Vagina (tissue), 2 donors: ENCODE data around the gene TNS4. TPM values are rescaled to one million over a fixed set of nuclear protein-coding genes. Genes with fewer than 3 reads are reported as not detected.

Source experiments
- DNase-seq, 2 donors: peaks; one replicate each; pipeline ENCODE4 v3.0.0-alpha.2; 2017; ENCODE audit errors: extremely low spot score in 2 of 2
- H3K27ac ChIP-seq: fragments of 200-600 bp; sonication (generic); one replicate; pipeline ENCODE4 v1.5.1; 2019
- H3K27me3 ChIP-seq: fragments of 200-600 bp; sonication (generic); one replicate; pipeline ENCODE4 v1.5.1; 2019
- H3K36me3 ChIP-seq, 2 donors: fragments of 200-600 bp; sonication (generic); one replicate each; pipeline ENCODE4 v1.5.1; 2017 to 2019
- H3K4me1 ChIP-seq: fragments of 200-600 bp; sonication (generic); one replicate; pipeline ENCODE4 v1.5.1; 2019
- H3K4me3 ChIP-seq, 2 donors: fragments of 200-600 bp; sonication (generic); 1 replicate in 1 of 2; 2 replicates in 1 of 2; pipeline ENCODE4 v1.5.1; 2016 to 2019
- H3K9me3 ChIP-seq: fragments of 200-600 bp; sonication (generic); one replicate; pipeline ENCODE4 v1.5.1; 2019
- POLR2A ChIP-seq, 2 donors: fragments of 450-650 bp; IDR thresholded peaks; one replicate each; pipeline ENCODE4 v1.6.1; 2017; ENCODE audit warnings: antibody characterized with exemption in 2 of 2, mild to moderate bottlenecking in 2 of 2, moderate library complexity in 2 of 2
- POLR2AphosphoS5 ChIP-seq, 2 donors: sonication (generic); formaldehyde crosslinking; IDR thresholded peaks; one replicate each; pipeline ENCODE4 v1.9.0; 2017; ENCODE audit warnings: antibody characterized with exemption in 2 of 2, mild to moderate bottlenecking in 2 of 2, low read depth in 1 of 2; ENCODE audit not compliant: insufficient read depth in 1 of 2
- intact Hi-C: fragments of 100-400 bp; cut with DNase I; formaldehyde crosslinking; loops from one replicate; pipeline ENCODE4 v1.15.1; 2023
- total RNA-seq: library from RNA; depleted of rRNA; stranded (reverse); fragments of >200 nt; gene quantifications from one replicate; pipeline ENCODE4 v1.2.3, GENCODE V29; 2016
- TF ChIP-seq, protein P1 (sequence below), 3 experiments: fragments of 450-650 bp in 2 of 3; fragments of 200-600 bp in 1 of 3; sonication (generic) in 1 of 3; IDR thresholded peaks; one replicate each; pipeline ENCODE4 v1.5.1; 2017 to 2019; ENCODE audit warnings: antibody characterized with exemption in 3 of 3, mild to moderate bottlenecking in 2 of 3, moderate library complexity in 2 of 3

TNS4 gene
- total RNA-seq, 1 donor from 2014 or later = 296 TPM

GRCh38 chr17:40427002-40427491, 74.4 kb downstream of the TNS4 start:
- DNase-seq = no peak
- intact Hi-C loops = no loop called here

More at GRCh38 chr17:40427002-40427491, 74.4 kb downstream of the TNS4 start:
- TF ChIP-seq, protein P1, sequence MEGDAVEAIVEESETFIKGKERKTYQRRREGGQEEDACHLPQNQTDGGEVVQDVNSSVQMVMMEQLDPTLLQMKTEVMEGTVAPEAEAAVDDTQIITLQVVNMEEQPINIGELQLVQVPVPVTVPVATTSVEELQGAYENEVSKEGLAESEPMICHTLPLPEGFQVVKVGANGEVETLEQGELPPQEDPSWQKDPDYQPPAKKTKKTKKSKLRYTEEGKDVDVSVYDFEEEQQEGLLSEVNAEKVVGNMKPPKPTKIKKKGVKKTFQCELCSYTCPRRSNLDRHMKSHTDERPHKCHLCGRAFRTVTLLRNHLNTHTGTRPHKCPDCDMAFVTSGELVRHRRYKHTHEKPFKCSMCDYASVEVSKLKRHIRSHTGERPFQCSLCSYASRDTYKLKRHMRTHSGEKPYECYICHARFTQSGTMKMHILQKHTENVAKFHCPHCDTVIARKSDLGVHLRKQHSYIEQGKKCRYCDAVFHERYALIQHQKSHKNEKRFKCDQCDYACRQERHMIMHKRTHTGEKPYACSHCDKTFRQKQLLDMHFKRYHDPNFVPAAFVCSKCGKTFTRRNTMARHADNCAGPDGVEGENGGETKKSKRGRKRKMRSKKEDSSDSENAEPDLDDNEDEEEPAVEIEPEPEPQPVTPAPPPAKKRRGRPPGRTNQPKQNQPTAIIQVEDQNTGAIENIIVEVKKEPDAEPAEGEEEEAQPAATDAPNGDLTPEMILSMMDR (IDR thresholded peaks at IDR 0.05) = no peak
- TF ChIP-seq POLR2AphosphoS5 (IDR thresholded peaks at IDR 0.05; ENCODE audit: insufficient read depth in 1 of 2, low read depth in 1 of 2) (no peak), POLR2A (IDR thresholded peaks at IDR 0.05) (no peak)
- no peaks in the 10 kb centered on the region for H3K27me3 ChIP-seq
- no peak overlapping the region for H3K4me3 ChIP-seq
- no peaks in the 10 kb centered on the region for H3K4me1 ChIP-seq
- no peaks in the 10 kb centered on the region for H3K36me3 ChIP-seq
- no peaks in the 10 kb centered on the region for H3K9me3 ChIP-seq
- H3K27ac ChIP-seq = no peak overlapping the region

Other genes with a start within 250 kb of the TNS4 start
- 3.7 TPM for gene CDC6, start 213.7 kb downstream of the TNS4 start, total RNA-seq
- 58.9 TPM for gene RARA, start 192.4 kb downstream of the TNS4 start, total RNA-seq
- gene GJD3, start 136.9 kb downstream of the TNS4 start, total RNA-seq = 12.0 TPM
- 16.9 TPM for gene TOP2A, start 83.7 kb downstream of the TNS4 start, total RNA-seq
- gene IGFBP4, start 58.2 kb downstream of the TNS4 start, total RNA-seq = 700 TPM
- not detected for gene CCR7, start 63.8 kb upstream of the TNS4 start, total RNA-seq
- gene SMARCE1, start 146.2 kb upstream of the TNS4 start, total RNA-seq = 96.3 TPM
- not detected for gene KRT222, start 163.6 kb upstream of the TNS4 start, total RNA-seq
- gene KRT24, start 202.1 kb upstream of the TNS4 start, total RNA-seq = 1.5 TPM